ENCODE data around the gene ZNF618. TPM values are rescaled to one million over a fixed set of nuclear protein-coding genes. Genes with fewer than 3 reads are reported as not detected.
"Not testable (repeated sequence)": the region's sequence is repeated elsewhere in the genome, so short reads cannot be mapped to it uniquely, and the experiment has no call there.

The ZNF618 gene
- total RNA-seq, 1 donor from 2014 or later = 2.0 TPM

DNA sequence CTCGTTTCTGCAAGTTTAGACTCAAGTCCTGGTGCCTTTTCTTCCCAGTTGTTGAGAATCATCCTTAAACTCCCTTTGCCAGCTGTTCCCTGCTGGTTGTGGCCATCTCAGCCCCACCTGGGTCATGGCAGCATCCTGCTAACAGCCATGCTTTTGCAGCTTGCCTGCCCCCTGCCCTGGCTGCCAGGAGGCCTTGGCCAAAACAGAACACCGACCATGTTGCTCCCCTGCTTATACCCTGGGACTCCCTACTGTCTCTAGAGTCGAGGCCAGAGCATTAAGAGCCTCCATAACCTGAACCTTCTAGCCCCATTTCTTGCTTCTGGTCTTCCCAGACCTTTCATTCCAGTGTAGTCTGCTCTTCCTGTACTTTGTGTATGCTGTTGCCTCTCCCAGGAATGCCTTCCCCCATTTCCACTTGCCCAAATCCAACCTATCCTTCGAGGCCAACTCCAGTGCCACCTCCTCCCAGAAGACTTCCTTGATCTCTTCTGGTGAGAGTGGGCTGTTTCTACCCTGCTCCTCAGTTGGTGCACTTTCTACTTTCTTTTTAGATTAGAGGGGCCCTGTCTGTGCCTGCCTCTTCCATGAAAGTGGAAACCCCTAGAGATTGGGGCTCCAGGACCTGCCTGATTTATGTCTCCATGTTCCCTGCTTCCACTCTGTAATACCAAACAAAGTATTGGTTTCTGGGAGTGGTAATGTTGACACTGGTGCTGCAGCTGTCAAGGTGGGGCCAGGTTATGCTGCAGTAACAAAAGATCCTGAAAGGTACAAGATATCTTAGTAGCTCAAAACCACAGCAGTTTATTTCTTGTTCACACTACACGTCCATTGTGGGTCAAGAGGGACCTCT lies 113.8 kb downstream of the ZNF618 start:
- DNase-seq (no peak), ATAC-seq (ENCODE audit: poor library complexity) (no peak)
- intact Hi-C loops (cut with DNase I) = no loop called here

DNA sequence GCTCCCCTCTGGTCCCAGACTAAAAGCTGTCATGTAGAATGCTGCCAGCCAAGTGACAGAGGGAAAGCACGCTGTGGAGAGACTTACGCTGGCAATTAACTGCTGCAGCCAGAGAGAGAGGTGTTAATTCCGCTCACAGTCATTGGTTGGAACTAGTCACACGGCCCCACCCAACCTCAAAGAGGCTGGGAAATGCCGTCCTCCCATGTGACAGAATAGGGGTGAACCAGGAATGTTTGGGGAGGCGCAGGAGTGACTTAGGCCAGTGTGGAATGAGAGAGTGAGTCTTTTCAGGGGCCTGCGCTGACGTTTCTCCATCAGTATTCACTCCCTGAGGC lies 114.4 kb downstream of the ZNF618 start:
- DNase-seq = no peak
- ATAC-seq (ENCODE audit: poor library complexity) = no peak
- intact Hi-C loops (cut with DNase I) = no loop called here

GRCh38 chr9:113990975-113991471 lies 114.9 kb downstream of the ZNF618 start:
- no peak for DNase-seq
- no peak for ATAC-seq (ENCODE audit: poor library complexity)
- intact Hi-C loops (cut with DNase I) = no loop called here

GRCh38 chr9:113991714-113992113 lies 115.6 kb downstream of the ZNF618 start:
- intact Hi-C loops (cut with DNase I) = no loop called here
- ATAC-seq (ENCODE audit: poor library complexity) = no peak
- DNase-seq = no peak

DNA sequence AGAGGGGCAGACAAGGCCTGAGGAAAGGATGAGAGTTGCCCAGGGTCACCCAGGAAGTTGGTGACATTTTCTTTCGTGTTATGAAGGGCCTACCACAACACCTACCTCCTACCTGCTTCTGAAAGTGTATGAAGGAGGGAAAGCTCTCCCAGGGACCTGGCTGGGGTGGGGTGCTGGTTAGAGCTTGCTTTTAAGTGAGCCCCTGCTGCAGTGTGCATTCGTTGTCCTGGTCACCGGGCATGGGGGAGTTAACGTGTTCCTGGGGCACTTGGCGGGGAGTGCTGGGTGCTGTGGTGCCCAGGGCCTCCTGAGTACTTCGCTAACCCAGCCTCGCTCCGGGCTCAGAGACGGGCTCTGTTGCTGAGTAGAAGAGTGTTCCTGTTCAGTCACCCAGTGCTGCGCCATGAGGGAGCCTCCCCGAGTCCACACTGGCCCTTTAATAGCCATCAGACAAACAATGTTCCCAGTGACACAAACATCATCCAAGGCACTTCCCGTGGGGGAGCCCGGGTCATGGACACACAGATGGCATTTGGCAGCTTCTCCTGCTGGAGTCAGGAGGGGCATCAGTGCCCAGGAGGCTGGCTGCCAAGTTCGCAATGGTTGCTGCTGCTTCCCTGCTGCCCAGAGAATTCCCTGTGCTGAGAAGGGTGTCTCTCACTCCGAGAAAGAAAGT lies 116.3 kb downstream of the ZNF618 start:
- intact Hi-C loops (cut with DNase I) = no loop called here

DNA sequence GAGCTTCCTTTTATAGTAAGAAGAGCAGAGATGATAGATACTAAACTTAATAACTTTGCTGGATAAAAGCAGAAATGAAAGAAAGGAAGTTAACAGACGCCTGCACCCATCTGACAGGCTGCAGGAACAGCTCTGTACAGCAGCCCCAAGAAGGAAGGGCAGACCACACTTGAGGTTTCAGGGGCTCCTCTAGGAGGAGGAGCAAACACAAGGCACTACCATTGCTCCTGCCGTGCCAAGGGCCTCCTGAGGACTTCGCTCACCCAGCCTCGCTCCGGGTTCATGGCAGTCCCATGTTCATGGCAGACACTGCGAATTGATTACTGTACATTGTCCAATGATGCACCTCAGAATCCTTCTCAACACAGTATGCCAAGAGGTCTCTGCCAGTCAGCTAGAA lies 116.9 kb downstream of the ZNF618 start:
- intact Hi-C loops (cut with DNase I) = no loop called here
- DNase-seq (no peak), ATAC-seq (ENCODE audit: poor library complexity) (no peak)

More for the DNA sequence above, 116.3 kb downstream of the ZNF618 start:
- ATAC-seq (ENCODE audit: poor library complexity) = peak; percentile 80
- peak; percentile 85 for DNase-seq

GRCh38 chr9:113993838-113994540 lies 117.9 kb downstream of the ZNF618 start:
- peak; percentile 92 for DNase-seq
- ATAC-seq (ENCODE audit: poor library complexity) = peak; percentile 90
- intact Hi-C loops (cut with DNase I) = no loop called here

- ATAC-seq (ENCODE audit: poor library complexity) (no peak), DNase-seq (no peak)
- intact Hi-C loops (cut with DNase I) = no loop called here
Observed at GRCh38 chr9:113995401-113995800, 119.3 kb downstream of the ZNF618 start.

- ATAC-seq (ENCODE audit: poor library complexity) = no peak
- intact Hi-C loops (cut with DNase I) = no loop called here
- DNase-seq = no peak
Observed at GRCh38 chr9:113995963-113996362, 119.9 kb downstream of the ZNF618 start.

DNA sequence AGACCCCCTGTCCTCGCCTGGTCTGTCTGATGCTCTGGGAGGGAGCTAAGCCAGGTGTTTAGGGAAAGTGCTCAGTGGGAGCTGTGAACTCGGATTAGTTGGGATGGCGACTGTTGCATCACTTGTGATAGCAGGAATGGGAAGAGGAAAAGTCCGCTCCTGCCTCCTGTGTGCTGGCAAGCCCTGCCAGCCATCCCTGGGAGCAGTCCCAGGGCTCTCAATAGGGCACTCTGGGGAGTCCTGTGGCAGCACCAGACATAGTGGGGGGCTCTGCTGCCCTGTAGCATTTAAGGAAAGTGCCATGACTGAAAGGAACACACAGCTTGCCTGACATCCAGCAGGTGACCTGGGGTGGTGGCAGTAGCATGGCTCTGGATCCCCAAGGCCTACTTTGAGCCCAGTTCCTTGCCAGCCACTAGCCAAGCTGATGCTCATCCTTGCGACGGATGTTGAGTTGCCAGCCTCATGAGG lies 120.5 kb downstream of the ZNF618 start:
- intact Hi-C loops (cut with DNase I) = no loop called here
- ATAC-seq (ENCODE audit: poor library complexity) (no peak), DNase-seq (no peak)

GRCh38 chr9:113997064-113997463 lies 121.0 kb downstream of the ZNF618 start:
- ATAC-seq (ENCODE audit: poor library complexity); intact Hi-C loops (cut with DNase I); DNase-seq: not testable (repeated sequence)

- intact Hi-C loops (cut with DNase I) = no loop called here
- DNase-seq (no peak), ATAC-seq (ENCODE audit: poor library complexity) (no peak)
Observed at GRCh38 chr9:113997610-113998009, 121.5 kb downstream of the ZNF618 start.

GRCh38 chr9:113998114-113998513 lies 122.0 kb downstream of the ZNF618 start:
- ATAC-seq (ENCODE audit: poor library complexity) (no peak), DNase-seq (no peak)
- intact Hi-C loops (cut with DNase I) = no loop called here

GRCh38 chr9:113998525-113999255 lies 122.6 kb downstream of the ZNF618 start:
- no peak for DNase-seq
- no peak for ATAC-seq (ENCODE audit: poor library complexity)
- intact Hi-C loops (cut with DNase I) = no loop called here

GRCh38 chr9:113999256-114000062 lies 123.3 kb downstream of the ZNF618 start:
- DNase-seq (no peak), ATAC-seq (ENCODE audit: poor library complexity) (no peak)
- intact Hi-C loops (cut with DNase I) = loop anchor here (10.0 kb wide), 1 partner anchor 125 kb away; the partner anchor contains the start of gene ZNF618

DNA sequence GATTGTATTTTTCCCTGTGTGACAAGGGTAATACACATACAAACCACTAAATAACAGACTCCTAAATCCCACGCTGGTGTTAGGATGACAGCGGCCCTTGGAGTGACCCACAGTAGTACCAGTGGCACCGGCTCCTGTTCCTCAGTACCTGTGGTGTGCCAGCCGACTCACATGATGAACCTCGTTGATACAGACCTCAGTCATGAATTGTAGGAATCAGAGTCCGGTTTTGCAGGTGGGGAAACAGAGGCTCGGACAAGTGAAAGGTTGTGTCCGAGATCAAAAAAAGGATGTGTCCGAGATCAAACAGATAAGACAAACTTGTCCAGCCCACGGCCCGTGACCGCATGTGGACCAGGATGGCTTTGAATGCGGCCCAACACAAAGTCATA lies 124.0 kb downstream of the ZNF618 start:
- ATAC-seq (ENCODE audit: poor library complexity) (no peak), DNase-seq (no peak)
- intact Hi-C loops (cut with DNase I) = loop anchor here (10.0 kb wide), 1 partner anchor 125 kb away; the partner anchor contains the start of gene ZNF618

- DNase-seq = no peak
- intact Hi-C loops (cut with DNase I) = loop anchor here (10.0 kb wide), 1 partner anchor 126 kb away; the partner anchor contains the start of gene ZNF618
- no peak for ATAC-seq (ENCODE audit: poor library complexity)
Observed at GRCh38 chr9:114000671-114001409, 124.7 kb downstream of the ZNF618 start.

Measured in Right ventricle myocardium superior (tissue), 1 donor.